ENCODE results near the gene IFITM1.
"Not testable (repeated sequence)": the region's sequence is repeated elsewhere in the genome, so short reads cannot be mapped to it uniquely, and the experiment has no call there.

IFITM1 gene

DNA sequence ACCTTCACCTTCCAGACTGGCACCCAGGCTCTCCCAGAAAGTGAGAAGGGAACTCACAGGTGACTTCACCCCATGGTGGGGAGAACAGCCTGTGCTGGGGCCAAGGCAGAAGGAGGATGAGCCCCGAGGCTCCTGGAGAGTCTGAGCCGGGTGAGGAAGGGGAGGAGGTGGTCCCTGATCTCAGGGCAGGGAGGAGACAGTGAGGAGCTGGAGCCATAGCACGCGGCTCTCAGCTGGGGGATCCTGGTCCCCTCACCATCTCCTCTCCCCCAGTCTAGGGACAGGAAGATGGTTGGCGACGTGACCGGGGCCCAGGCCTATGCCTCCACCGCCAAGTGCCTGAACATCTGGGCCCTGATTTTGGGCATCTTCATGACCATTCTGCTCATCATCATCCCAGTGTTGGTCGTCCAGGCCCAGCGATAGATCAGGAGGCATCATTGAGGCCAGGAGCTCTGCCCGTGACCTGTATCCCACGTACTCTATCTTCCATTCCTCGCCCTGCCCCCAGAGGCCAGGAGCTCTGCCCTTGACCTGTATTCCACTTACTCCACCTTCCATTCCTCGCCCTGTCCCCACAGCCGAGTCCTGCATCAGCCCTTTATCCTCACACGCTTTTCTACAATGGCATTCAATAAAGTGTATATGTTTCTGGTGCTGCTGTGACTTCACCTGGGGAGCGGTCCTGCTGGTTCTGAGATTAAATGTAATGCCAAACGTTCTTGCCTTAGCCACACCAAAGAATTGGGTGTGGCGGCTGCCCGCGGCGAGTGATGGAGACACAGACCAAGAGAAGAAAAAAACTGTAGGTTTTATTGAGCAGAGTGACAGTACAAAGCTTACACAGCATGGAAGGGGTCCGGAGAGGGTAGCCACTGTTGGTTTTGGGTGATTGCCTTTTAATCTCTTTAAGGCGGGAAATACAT lies 4.8 kb upstream of the IFITM1 start:
- DNase-seq: peak in 1 of 5 donors; percentile 51

DNA sequence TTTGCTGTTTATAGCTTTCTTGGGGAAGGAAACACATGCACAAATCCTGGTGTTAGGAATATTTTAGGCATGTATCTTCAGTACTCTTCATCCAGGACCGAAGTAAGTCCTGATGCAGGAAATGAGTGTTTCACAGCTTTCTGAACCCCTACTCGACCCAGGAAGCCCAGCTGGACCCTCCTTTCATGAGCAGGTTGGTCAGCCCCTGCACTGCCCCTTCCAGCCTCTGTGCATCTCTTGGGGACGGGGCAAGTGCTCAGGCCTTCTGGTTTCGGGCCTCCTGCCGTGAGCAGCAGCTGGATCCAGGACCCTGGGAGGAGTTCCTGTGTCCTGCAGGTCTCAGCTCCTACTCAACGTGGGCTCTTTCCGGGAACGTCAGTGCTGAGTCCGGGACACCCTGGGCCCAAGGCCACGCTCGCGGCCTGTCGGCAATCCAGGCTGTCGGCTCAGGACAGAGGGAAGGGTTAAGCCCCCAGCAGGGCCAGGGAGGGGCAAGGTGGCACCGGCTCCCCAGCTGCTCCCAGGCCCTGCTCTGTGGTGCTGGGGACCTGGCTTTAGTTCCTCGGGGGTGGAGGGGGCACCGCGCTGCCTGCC lies 3.8 kb upstream of the IFITM1 start:
- DNase-seq: not testable (repeated sequence)

DNA sequence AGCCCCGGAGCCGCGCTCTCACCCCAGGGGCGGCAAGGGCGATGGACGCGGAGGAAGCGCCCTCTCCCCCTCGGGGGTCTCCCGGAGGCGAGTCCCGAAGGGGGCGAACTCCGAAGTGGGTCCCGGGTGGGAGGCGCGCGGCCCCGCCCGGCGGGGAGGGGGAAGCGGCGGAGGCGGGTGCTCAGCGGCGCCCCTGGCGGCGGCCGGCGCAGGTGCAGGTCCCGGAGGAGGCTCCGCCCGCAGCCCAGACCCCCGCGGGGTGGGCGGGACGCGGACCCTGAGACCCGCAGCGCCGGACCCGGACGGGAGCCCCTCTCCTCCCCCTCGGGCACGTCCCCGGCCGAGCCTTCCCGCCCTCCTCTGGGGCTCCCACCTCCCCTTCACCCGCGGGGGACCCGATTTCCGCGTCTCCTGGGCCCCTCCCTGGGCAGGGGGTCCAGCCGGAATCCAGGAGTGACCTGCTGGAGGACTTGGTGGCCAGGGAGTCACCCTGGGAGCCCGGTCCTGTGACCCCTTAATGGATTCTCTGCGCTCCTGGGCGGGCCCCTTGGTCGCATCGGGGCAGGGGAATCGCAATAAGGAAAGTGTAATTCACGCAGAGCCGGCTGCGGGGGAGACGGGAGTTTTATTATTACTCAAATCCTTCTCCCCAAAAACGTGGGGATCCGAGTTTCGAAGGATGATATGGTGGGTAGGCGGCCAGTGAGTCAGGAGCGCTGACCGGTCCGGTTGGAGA lies 2.7 kb upstream of the IFITM1 start:
- not testable (repeated sequence) for DNase-seq

DNA sequence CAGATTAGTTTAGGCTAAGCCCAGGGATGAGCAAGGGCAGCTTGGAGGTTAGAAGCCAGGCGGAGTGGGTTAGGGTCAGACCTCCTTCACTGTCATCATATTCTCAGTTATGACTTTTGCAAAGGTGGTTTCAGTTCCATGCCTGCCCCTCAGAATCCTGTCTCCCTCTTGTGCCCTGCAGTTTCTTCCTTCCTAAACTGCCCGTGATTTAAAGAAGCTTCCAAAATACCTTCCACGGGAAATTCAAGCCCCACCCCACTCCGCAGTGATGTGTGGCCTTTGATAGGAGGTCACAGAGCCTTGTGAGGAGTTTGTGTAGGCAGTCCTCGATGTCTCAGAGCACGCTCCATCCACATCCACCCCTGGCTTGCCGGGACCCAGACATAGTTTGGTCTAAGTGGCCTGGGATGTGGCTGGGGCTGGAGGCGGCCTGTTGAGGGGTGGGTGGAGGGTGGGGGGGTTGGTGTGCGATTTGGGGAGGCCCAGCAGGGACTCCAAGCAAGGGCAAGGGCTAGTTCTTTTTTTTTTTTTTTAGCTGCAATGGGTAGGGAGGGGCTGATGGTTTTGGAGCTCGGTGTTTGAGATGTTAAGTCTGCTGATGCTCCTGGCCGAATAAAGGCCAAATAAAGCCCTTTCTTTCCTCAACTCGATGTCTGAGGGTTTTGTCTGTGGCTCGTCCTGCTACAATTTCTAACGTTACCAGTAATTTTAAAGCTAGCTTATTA lies 1.6 kb upstream of the IFITM1 start:
- peak in 1 of 5 donors; percentile 41 for DNase-seq

DNA sequence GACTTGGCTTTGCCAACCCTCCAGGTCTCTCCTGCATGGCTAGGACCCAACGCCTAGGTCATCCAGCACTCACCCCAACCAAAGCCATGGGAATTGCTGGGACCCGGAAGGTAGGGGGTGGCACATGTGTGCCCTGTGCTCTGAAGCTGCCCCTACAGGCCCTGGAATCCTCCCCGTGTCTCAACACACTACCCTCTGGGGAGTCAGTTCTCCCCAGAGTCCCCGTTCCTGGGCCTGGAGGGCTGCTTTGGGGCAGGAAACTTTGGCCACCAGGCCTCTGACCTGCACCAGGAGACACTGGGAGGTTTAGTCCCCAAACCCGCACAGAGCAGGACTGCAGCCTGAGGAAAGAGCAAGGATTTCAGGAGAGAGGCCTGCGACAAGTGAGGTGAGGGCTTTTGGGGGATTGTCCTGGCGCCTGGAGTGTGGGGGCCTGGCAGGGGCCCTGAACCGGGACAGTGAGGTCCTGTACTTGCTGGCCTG lies 495 bp upstream of the IFITM1 start:
- DNase-seq: no peak

DNA sequence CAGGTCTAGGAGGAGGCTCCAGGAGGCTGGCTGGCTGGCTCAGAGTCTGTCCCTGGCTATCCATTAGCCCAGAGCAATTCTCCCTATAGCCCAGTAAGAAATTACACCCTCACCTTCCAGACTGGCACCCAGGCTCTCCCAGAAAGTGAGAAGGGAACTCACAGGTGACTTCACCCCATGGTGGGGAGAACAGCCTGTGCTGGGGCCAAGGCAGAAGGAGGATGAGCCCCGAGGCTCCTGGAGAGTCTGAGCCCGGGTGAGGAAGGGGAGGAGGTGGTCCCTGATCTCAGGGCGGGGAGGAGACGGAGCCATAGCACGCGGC lies 675 bp downstream of the IFITM1 start:
- DNase-seq: not testable (repeated sequence)

DNA sequence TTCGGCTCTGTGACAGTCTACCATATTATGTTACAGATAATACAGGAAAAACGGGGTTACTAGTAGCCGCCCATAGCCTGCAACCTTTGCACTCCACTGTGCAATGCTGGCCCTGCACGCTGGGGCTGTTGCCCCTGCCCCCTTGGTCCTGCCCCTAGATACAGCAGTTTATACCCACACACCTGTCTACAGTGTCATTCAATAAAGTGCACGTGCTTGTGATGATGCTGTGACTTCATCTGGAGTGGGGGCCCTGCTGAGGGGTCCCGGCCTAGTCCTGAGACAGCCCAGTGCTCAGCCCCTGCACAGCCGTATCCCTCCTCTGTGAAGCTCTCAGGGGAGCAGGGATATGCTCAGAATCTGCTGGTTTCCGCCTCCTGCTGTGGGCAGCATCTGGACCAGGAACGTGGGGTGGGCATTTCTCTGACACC lies 1.2 kb downstream of the IFITM1 start:
- peak in 1 of 5 donors; percentile 44 for DNase-seq

DNA sequence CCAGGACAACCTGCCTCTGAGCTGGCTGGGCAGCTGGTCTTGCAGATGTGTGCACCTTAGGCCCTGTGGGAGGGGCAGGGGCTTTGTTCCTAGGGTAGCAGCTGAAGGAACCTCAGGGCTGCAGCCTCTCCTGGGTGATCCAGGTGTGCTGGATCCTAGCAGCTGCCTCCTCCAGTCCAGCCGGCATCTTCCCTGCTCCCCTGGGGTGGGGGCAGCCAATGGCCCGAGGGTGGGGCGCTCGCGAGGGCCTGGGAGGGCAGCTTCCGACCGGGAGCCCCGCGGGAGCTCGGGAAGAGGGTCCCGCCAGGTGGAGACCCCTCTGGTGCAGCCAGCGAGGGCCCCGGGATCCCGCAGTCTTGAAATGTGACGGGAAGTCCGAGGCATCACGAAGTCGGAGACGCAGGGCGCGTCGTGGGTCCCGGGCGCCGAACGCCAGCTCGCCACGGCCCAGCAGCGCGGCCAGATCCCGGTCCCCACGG lies 1.7 kb downstream of the IFITM1 start:
- DNase-seq: no peak

DNA sequence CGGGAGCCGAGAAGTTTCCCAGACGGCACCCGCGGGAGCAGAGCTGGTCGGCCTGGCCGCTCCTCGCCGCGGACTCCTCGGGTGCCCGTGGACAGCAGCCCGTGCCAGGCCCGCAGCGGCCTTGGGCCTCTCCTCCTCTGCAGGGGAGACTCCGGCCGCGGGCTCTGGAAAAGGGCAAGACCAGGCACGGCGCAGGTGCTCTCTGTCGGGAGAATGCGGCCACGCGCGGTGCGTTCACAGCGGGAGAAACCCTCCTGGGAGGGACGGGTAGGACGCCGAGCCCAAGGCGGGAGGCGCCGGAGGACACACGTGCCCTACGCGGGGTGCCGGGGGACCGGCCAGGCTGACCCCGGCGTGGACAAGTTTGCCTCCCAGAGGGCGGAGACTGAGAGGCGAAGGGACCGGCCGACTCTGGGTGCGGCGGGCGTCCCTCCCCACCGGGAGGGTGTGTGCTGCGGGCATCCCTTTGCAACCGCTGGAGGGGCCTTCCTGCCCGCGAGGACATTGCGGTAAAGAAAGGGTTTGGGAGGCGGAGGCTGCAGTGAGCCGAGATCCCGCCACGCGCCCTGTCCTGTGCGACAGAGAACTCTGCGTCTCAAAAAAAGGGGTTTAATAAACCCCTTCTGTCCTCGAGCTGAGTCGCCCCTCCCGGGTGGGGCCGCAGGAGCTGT lies 2.3 kb downstream of the IFITM1 start:
- peak in 1 of 5 donors; percentile 53 for DNase-seq

DNA sequence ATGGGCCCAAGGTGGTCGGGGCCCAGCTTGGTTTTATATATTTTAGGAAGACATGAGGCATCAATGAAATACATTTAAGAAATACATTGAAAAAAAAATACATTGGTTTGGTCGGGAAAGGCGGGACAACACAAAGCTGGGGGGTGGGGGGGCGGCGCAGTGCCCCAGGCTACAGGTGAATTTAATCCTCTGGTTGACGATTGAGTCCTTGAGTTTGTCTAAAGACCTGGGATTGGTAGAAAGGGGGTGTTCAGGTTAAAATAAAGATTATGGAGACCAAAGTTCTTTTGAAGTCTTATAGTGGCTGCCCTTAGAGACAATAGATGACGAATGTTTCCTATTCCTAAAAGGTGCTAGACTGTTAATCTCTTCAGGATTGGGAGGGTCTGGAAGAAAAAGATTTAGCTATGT lies 3.1 kb downstream of the IFITM1 start:
- no peak for DNase-seq

DNA sequence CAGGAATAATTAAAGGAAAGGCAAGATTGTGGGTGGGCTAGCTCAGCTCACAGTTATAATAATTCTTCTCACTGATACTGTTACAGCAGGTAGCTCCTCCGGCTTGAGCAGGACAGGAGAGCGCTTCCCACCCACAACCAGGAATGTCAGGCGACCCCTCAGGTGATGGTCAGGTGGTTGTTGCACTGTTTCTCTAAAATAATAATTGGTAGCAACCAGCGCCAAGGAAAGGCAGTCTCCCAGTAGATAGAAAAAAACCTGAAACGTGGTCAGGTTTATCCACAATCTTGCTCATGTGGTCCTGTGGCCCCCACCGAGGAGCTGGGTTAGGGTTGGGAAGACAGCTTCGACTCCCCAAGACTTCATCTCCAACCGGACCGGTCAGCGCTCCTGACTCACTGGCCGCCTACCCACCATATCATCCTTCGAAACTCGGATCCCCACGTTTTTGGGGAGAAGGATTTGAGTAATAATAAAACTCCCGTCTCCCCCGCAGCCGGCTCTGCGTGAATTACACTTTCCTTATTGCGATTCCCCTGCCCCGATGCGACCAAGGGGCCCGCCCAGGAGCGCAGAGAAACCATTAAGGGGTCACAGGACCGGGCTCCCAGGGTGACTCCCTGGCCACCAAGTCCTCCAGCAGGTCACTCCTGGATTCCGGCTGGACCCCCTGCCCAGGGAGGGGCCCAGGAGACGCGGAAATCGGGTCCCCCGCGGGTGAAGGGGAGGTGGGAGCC lies 4.0 kb downstream of the IFITM1 start:
- not testable (repeated sequence) for DNase-seq

DNA sequence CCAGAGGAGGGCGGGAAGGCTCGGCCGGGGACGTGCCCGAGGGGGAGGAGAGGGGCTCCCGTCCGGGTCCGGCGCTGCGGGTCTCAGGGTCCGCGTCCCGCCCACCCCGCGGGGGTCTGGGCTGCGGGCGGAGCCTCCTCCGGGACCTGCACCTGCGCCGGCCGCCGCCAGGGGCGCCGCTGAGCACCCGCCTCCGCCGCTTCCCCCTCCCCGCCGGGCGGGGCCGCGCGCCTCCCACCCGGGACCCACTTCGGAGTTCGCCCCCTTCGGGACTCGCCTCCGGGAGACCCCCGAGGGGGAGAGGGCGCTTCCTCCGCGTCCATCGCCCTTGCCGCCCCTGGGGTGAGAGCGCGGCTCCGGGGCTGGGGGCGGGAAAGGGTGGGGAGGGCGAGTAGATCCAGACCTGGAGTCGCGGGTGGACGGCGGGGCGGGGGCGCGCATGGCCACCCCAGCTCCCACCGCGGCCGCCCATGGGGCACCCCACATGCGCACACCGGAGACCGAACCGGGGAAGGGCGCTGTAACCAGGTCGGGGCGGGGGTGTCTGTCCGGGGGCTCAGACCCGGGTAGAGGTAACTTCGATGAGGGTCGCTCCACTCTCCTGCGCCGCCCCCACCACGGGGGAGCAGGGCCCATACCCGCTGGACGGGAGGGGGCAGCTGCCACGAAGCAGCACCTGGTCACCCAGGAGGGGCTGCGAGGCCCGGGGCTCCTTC lies 4.7 kb downstream of the IFITM1 start:
- not testable (repeated sequence) for DNase-seq

DNA sequence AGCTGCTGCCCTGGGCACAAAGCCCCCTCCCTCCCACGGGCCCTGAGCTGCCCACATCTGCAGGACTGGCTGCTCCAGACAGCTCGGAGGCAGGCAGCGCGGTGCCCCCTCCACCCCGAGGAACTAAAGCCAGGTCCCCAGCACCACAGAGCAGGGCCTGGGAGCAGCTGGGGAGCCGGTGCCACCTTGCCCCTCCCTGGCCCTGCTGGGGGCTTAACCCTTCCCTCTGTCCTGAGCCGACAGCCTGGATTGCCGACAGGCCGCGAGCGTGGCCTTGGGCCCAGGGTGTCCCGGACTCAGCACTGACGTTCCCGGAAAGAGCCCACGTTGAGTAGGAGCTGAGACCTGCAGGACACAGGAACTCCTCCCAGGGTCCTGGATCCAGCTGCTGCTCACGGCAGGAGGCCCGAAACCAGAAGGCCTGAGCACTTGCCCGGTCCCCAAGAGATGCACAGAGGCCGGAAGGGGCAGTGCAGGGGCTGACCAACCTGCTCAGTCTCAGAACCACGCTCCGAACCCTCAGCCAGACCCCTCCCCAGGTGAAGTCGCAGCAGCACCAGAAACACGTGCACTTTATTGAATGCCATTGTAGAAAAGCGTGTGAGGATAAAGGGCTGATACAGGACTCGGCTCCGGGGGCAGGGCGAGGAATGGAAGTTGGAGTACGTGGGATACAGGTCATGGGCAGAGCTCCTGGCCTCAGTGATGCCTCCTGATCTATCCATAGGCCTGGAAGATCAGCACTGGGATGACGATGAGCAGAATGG lies 5.5 kb downstream of the IFITM1 start:
- not testable (repeated sequence) for DNase-seq

DNA sequence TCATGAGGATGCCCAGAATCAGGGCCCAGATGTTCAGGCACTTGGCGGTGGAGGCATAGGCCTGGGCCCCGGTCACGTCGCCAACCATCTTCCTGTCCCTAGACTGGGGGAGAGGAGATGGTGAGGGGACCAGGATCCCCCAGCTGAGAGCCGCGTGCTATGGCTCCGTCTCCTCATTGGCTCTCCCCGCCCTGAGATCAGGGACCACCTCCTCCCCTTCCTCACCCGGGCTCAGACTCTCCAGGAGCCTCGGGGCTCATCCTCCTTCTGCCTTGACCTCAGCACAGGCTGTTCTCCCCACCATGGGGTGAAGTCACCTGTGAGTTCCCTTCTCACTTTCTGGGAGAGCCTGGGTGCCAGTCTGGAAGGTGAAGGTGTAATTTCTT lies 6.0 kb downstream of the IFITM1 start:
- not testable (repeated sequence) for DNase-seq

DNA sequence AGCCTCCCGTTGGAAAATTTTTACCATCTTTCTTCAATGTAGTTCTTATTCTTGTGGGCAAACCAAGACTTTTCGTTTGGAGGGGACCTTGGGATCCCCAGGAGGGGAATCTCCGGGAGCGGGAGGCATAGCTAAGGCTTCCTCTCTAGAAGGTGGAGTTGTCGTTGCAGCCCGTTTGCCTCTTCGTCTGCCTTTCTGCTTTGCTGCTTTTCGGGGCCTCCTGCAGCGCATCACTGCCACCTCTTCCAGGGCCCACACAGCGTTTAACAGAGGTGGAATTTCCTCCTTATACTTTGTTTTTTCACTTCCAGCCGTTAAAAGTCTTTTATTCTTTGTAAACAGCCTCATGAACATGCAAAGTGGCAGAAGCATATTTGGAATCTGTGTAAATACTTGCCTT lies 10.3 kb downstream of the IFITM1 start:
- DNase-seq: no peak

DNA sequence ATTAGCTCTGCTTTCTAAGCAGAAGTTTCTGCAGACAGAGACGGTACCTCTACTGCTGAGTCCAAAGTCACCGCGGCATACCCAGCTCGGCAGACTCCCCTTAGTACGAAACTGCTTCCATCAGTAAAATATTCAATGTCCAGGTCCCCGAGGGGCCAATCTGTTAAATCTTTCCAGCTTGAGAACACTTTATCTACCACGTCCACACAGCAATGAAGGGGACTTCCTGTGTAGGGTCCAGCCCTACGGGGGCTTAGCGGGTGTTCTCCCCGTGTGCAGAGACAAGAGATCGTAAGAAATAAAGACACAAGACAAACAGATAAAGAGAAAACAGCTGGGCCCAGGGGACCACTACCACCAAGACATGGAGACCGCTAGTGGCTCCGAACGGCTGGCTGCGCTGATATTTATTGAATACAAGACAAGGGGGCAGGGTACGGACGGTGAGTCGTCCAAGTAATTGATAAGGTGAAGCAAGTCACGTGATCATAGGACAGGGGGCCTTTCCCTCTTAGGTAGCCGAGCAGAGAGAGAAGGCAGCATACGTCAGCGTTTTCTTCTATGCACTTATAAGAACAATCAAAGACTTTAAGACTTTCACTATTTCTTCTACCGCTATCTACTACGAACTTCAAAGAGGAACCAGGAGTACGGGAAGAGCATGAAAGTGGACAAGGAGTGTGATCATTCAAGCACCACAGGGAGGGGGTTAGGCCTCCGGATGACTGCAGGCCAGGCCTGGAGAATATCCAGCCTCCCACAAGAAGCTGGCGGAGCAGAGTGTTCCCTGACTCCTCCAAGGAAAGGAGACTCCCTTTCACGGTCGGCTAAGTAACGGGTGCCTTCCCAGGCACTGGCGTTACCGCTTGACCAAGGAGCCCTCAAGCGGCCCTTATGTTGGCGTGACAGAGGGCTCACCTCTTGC lies 11.0 kb downstream of the IFITM1 start:
- DNase-seq: not testable (repeated sequence)

DNA sequence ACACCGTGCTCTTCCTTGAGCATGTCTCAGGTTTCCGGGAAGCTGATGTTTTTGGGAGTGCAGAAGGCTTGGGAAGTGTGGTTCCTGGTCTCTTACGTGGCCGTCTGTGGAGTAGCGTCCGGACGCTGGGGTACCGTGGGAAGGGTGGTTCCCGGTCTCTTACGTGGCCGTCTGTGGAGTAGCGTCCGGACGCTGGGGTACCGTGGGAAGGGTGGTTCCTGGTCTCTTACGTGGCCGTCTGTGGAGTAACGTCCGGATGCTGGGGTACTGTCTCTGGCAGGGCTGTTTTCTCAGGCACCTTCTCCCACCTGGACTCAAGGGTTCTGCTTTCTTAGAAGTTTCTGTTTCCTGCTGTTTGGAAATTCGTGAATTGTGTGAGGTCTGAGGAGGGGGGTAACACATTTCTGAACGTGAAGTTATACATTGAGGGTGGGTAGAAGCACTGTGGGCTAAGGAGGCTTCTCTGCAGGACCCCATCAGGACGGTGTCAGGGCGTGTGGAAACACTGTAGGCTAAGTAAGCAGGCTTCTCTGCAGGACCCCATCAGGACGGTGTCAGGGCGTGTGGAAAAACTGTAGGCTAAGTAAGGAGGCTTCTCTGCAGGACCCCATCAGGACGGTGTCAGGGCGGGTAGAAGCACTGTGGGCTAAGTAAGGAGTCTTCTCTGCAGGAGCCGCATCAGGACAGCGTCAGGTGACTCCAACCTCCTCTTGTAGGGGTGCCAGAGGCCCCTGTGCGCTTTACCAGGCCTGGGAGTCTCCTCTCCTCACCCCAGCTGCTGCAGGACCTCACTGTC lies 12.2 kb downstream of the IFITM1 start:
- DNase-seq: no peak

DNA sequence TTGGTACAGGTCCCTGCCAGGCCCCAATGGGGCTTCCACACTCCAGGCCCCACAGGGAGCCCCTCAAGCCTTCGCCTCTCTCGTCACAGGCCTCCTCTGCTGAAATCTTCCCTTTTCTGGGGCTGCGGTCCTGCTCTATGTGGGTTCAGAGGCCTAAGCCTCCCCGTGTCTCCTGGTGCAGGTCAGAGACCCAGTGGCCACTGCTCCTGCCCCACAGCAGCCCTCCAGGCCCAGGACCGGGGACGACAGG lies 12.7 kb downstream of the IFITM1 start:
- DNase-seq: no peak
